Measurements from ENCODE around the gene KCNQ2.
"Not testable (repeated sequence)": the region's sequence is repeated elsewhere in the genome, so short reads cannot be mapped to it uniquely, and the experiment has no call there.

KCNQ2 gene

GRCh38 chr20:63490416-63490815, 18.0 kb upstream of the KCNQ2 start:
- FAIRE-seq (no peak), DNase-seq (ENCODE audit: low spot score) (no peak)

- no peak for FAIRE-seq
- no peak for DNase-seq (ENCODE audit: low spot score)
Measured at GRCh38 chr20:63488315-63489251, 16.1 kb upstream of the KCNQ2 start.

GRCh38 chr20:63487781-63488241, 15.4 kb upstream of the KCNQ2 start:
- DNase-seq (ENCODE audit: low spot score) (no peak), FAIRE-seq (no peak)

DNA sequence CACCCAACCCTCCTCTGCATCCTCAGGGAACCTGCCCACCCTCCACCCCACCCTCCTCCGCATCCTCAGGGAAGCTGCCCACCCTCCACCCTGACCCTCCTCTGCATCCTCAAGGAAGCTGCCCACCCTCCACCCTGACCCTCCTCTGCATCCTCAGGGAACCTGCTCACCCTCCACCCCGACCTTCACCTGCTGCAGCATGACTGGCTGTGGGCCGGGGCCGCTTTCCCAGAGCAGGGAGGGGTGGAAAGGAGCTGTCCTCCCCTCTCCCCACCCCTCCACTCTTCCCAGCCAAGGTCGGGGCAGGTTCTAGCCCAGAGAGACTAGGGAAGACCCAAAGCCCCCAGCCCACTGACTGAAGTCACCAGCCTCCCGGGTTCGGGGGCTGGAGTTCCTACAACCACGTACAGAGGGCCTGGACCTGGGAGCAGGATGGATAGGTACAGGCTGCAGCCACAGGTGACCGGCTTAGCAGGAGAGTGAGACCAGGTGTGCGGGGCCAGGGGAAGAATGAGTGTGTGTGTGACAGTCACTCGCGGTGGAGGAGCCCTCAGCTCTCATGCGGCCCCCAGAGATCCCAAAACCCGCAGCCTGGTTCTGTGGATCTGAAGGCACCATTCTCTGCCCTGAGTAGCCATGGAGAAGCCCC, 14.8 kb upstream of the KCNQ2 start:
- DNase-seq (ENCODE audit: low spot score) (no peak), FAIRE-seq (no peak)

DNA sequence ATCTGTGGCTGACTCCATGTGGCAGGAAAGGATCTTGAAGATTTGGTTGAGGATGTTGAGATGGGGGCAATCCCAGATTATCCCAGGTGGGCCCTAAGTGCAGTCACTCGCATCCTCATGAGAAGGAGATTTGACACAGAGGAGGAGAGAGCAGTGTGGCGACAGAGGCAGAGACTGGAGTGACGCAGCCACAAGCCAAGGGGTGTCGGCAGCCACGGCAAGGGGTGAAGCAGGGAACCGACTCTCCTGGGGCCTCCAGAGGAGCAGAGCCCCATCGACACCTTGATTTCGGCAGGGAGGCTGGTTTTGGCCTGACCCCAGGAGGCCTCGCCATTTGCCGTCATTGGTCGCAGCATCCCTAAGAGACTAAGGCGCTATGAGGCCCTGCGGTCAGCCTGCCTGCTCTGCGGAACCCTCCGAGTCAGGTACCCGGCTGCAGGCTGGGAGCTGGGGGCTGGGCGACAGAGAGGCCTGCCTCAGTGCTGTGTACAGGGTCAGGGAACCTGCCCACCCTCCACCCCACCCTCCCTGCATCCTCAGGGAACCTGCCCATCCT, 13.9 kb upstream of the KCNQ2 start:
- FAIRE-seq: no peak
- DNase-seq (ENCODE audit: low spot score): no peak

- FAIRE-seq: no peak
Measured at GRCh38 chr20:63484651-63485403, 12.4 kb upstream of the KCNQ2 start.

GRCh38 chr20:63484236-63484635, 11.8 kb upstream of the KCNQ2 start:
- FAIRE-seq (no peak), DNase-seq (ENCODE audit: low spot score) (no peak)

More at GRCh38 chr20:63484651-63485403, 12.4 kb upstream of the KCNQ2 start:
- no peak for DNase-seq (ENCODE audit: low spot score)

DNA sequence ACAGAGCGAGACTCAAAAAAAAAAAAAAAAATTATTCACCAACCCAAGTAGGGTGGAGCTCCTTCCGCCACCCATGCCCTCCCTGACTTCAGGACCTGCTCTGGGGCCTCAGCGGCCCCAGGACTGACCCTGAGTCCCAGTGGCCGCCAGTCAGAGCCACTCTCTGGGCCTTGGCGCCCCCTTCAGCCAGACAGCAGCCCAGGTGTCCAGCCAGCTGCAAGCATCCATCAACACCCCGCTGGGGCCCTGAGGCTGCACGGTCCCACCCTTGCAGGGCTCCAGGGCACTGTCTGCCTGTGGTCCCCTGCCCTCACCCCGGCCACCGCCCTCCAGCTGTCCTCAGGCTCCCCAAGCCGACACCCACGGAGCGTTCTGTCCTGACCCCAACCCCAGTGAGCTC, 11.4 kb upstream of the KCNQ2 start:
- FAIRE-seq: no peak
- DNase-seq (ENCODE audit: low spot score): peak; percentile 14

- no peak for DNase-seq (ENCODE audit: low spot score)
Measured at GRCh38 chr20:63482021-63482587, 9.6 kb upstream of the KCNQ2 start.

DNA sequence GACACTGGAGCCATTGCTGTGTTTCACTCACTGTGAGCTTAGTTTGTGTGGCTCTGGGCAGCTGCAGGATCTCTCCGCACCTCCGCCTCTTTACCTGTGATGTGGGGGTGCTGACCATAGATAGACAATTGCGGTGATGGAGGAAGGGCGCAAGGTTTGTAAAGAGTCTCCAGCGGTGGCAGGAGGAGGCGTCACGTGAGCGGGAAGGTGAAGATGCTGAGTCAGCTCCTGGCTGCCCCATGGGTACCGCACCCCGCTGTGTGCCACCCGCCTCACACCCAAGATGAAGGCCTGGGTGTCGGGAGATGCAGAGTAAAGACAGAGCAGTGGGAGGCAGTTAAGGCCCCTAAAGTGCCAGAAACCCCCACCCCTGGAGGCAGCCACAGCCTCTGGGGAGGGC, 9.0 kb upstream of the KCNQ2 start:
- FAIRE-seq: no peak

More at GRCh38 chr20:63482021-63482587, 9.6 kb upstream of the KCNQ2 start:
- FAIRE-seq: no peak

DNA sequence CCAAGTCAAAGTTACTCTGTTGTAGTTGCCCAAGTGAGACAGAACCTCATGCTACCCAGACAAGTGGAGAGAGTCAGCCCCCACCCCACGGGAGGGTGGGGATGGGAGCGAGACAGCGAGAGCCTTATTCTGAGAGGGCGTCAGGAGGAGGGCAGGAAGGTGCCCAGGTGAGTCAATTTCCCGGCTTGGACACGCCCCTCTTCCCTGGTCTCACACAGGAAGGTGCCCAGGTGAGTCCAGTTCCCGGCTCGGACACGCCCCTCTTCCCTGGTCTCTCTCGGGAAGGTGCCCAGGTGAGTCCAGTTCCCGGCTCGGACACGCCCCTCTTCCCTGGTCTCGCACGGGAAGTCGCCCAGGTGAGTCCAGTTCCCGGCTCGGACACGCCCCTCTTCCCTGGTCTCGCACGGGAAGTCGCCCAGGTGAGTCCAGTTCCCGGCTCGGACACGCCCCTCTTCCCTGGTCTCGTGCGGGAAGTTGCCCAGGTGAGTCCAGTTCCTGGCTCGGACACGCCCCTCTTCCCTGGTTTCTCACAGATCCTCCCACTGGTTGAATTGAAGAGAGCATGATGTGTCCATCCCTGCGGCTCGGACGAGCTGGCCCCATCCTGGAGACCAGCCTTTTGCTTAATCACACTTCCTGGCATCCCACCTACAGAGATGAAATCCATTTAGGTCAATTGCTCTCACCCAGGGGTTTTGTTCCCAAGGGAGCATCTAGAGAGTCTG, 7.4 kb upstream of the KCNQ2 start:
- FAIRE-seq; DNase-seq (ENCODE audit: low spot score): not testable (repeated sequence)

More for the DNA sequence above, 9.0 kb upstream of the KCNQ2 start:
- no peak for DNase-seq (ENCODE audit: low spot score)

GRCh38 chr20:63478346-63479302, 6.2 kb upstream of the KCNQ2 start:
- DNase-seq (ENCODE audit: low spot score): no peak
- FAIRE-seq: no peak

GRCh38 chr20:63477944-63478343, 5.5 kb upstream of the KCNQ2 start:
- no peak for FAIRE-seq
- DNase-seq (ENCODE audit: low spot score): no peak

DNA sequence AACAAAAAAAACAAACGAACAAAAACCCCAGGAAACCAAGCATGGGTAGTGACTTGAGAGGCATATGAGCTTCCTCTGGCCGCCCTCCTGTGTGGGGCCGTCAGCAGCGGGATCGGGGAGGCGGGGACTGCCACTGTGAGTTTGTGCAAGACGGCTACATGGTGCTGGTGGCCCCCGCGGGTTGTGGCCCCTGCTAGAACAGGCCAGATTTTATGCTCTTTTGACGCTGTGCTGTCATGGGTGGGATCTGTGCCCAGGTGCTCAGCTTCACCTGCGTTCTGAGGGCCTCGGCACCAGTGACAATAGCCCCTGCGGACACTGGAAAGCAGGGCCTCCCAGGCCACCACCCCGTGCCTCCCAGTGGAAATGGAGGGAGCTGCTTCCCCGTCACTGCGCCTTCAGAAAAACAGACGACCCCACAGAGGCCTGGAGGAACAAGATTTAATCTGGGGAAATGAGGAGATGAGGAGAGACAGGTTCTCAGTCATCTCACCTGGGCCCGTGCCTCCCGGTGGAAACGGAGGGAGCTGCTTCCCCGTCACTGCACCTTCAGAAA, 4.7 kb upstream of the KCNQ2 start:
- DNase-seq (ENCODE audit: low spot score): no peak
- no peak for FAIRE-seq

GRCh38 chr20:63475209-63475608, 2.8 kb upstream of the KCNQ2 start:
- FAIRE-seq (no peak), DNase-seq (ENCODE audit: low spot score) (no peak)

GRCh38 chr20:63473555-63474449, 1.3 kb upstream of the KCNQ2 start:
- FAIRE-seq (no peak), DNase-seq (ENCODE audit: low spot score) (no peak)

DNA sequence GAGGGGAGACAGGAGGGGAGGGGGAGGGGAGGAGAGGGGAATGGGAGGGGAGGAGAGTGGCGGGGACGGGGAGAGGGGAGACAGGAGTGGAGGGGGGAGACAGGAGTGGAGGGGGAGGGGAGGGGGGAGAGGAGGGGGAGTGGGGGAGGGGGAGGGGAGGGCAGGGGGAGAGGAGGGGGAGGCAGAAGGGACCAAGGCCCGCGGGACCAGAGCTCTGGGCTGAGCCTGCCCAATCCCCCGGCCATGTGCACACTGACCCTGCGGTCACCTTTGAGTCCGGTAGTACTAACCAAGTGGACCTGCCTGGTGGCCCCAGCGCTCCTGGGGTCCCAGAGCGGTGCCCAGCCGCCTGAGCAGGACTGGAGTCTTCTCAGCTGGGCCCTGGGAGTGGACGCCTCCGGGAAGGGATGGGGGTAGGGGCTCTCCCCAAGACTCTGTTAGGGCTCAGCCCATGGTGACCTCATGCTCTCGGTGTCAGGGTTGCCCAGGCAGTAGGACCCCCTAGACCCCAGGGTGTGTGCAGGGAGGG, 471 bp upstream of the KCNQ2 start:
- FAIRE-seq (no peak), DNase-seq (ENCODE audit: low spot score) (no peak)

DNA sequence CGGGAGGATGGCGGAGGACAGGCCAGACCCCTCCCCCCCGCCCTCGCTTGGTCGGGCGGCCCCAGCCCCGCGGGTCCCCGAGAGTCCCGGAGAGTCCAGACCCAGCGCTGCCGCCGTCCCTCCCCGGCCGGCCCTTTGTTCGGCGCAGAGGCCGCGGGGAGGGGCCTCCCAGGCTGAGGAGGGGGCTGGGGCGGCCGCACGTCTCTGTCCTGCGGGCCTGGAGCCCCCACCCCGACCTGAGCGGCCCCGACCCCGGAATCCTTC, 806 bp downstream of the KCNQ2 start:
- FAIRE-seq (no peak), DNase-seq (ENCODE audit: low spot score) (no peak)

All from RCC 7860 (cell line).